Renal pelvis (tissue), 4 donors: ENCODE measurements around the gene FGD4. TPM values are rescaled to one million over a fixed set of nuclear protein-coding genes. Genes with fewer than 3 reads are reported as not detected.
A peak's percentile ranks its signal among the peaks of the same experiment; 100 is the strongest.
"Not testable (repeated sequence)": the region's sequence is repeated elsewhere in the genome, so short reads cannot be mapped to it uniquely, and the experiment has no call there.

Experiments used
- DNase-seq: peaks from one replicate; pipeline ENCODE4 v3.0.0-alpha.2; 2013
- polyA plus RNA-seq, 3 donors: library from polyadenylated mRNA; unstranded; fragments of 120-200 nt; gene quantifications; one replicate each; pipeline ENCODE4 v1.2.1, GENCODE V29; 2013; ENCODE audit not compliant: insufficient read length in 3 of 3

FGD4 gene
- polyA plus RNA-seq, 3 donors, result 10.6 to 21.2 (median 16.1) TPM

- no peak for DNase-seq
These were observed 89.7 kb downstream of the FGD4 start for GRCh38 chr12:32489070-32489469.

- no peak for DNase-seq
These were observed 91.4 kb downstream of the FGD4 start for GRCh38 chr12:32490801-32491200.

GRCh38 chr12:32493282-32493681, 93.9 kb downstream of the FGD4 start:
- peak; percentile 31 for DNase-seq

GRCh38 chr12:32494656-32495055, 95.3 kb downstream of the FGD4 start:
- DNase-seq, result no peak

- DNase-seq, result no peak
These were observed 97.6 kb downstream of the FGD4 start for GRCh38 chr12:32496946-32497345.

- no peak for DNase-seq
These were observed 98.5 kb downstream of the FGD4 start for GRCh38 chr12:32497864-32498263.

- no peak for DNase-seq
These were observed 99.7 kb downstream of the FGD4 start for GRCh38 chr12:32499048-32499447.

GRCh38 chr12:32501835-32502333, 102.5 kb downstream of the FGD4 start:
- DNase-seq, result peak; percentile 68

- no peak for DNase-seq
These were observed 103.5 kb downstream of the FGD4 start for GRCh38 chr12:32502693-32503502.

- DNase-seq, result no peak
These were observed 104.4 kb downstream of the FGD4 start for GRCh38 chr12:32503730-32504129.

- no peak for DNase-seq
These were observed 105.2 kb downstream of the FGD4 start for GRCh38 chr12:32504591-32504990.

GRCh38 chr12:32505067-32505945, 105.9 kb downstream of the FGD4 start:
- DNase-seq, result no peak

- DNase-seq, result not testable (repeated sequence)
These were observed 108.0 kb downstream of the FGD4 start for GRCh38 chr12:32507096-32507941.

- no peak for DNase-seq
These were observed 108.6 kb downstream of the FGD4 start for GRCh38 chr12:32507942-32508320.

GRCh38 chr12:32508626-32509025, 109.3 kb downstream of the FGD4 start:
- DNase-seq, result no peak

- DNase-seq, result no peak
These were observed 110.2 kb downstream of the FGD4 start for GRCh38 chr12:32509328-32510091.

GRCh38 chr12:32511976-32512375, 112.6 kb downstream of the FGD4 start:
- DNase-seq, result not testable (repeated sequence)

GRCh38 chr12:32512379-32512778, 113.0 kb downstream of the FGD4 start:
- DNase-seq, result no peak

GRCh38 chr12:32512910-32513309, 113.6 kb downstream of the FGD4 start:
- DNase-seq, result no peak

- no peak for DNase-seq
These were observed 115.9 kb downstream of the FGD4 start for GRCh38 chr12:32515137-32515873.
